ENCODE results near the gene MYO1B.

Gene MYO1B

GRCh38 chr2:191202881-191203397 is 42.3 kb upstream of the MYO1B start:
- in situ Hi-C loops (cut with MboI; ENCODE audit: low sequenced_read_pairs, unreplicated experiment), result no loop called here
- DNase-seq (ENCODE audit: low spot score), result no peak
- TF ChIP-seq, protein P1, sequence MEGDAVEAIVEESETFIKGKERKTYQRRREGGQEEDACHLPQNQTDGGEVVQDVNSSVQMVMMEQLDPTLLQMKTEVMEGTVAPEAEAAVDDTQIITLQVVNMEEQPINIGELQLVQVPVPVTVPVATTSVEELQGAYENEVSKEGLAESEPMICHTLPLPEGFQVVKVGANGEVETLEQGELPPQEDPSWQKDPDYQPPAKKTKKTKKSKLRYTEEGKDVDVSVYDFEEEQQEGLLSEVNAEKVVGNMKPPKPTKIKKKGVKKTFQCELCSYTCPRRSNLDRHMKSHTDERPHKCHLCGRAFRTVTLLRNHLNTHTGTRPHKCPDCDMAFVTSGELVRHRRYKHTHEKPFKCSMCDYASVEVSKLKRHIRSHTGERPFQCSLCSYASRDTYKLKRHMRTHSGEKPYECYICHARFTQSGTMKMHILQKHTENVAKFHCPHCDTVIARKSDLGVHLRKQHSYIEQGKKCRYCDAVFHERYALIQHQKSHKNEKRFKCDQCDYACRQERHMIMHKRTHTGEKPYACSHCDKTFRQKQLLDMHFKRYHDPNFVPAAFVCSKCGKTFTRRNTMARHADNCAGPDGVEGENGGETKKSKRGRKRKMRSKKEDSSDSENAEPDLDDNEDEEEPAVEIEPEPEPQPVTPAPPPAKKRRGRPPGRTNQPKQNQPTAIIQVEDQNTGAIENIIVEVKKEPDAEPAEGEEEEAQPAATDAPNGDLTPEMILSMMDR (IDR thresholded peaks at IDR 0.05; ENCODE audit: borderline replicate concordance, control extremely low read depth, extremely low read depth, insufficient read depth, missing control alignments), result no peak

DNA sequence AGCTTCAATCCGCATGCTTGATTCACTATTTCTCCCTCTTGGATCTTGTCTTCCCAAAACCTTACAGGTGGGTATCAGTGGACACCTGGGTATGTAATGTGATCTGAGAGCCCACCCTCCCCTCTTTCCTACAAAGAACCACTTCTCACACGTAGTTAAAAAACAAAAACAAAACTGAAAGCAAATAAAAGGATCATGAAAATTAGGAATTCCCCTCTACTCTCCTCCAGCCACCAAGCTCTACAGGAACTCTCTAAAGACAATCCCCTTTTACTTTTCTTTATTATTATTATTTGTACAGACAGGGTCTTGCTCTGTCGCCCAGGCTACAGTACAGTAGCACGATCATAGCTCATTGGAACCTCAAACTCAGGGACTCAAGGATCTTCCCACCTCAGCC is 40.8 kb upstream of the MYO1B start:
- in situ Hi-C loops (cut with MboI; ENCODE audit: low sequenced_read_pairs, unreplicated experiment), result no loop called here
- TF ChIP-seq, protein P1 (IDR thresholded peaks at IDR 0.05; ENCODE audit: borderline replicate concordance, control extremely low read depth, extremely low read depth, insufficient read depth, missing control alignments), result no peak
- no peak for DNase-seq (ENCODE audit: low spot score)

- in situ Hi-C loops (cut with MboI; ENCODE audit: low sequenced_read_pairs, unreplicated experiment), result no loop called here
- DNase-seq (ENCODE audit: low spot score), result no peak
- TF ChIP-seq, protein P1 (IDR thresholded peaks at IDR 0.05; ENCODE audit: borderline replicate concordance, control extremely low read depth, extremely low read depth, insufficient read depth, missing control alignments), result no peak
Observed at GRCh38 chr2:191206613-191207471, 38.4 kb upstream of the MYO1B start.

DNA sequence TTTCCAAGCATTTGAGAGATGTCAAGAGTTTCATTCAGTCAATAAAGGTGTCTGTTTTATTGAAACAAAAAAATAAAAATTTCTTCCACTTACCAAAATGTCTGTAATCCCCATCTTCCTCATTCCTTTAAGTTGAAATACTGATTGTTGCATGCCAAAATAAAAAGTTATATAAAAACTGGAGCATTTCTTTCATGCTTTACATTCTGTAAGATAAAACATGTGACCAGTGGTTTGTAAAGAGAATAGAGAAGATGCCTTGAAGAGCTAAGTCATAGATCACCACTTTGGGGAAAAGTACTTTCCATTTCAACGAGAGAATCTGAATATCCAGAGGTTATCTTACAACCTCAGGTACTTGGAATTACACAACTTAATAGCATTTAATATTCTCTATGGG is 35.9 kb upstream of the MYO1B start:
- in situ Hi-C loops (cut with MboI; ENCODE audit: low sequenced_read_pairs, unreplicated experiment), result no loop called here
- DNase-seq (ENCODE audit: low spot score), result no peak
- TF ChIP-seq, protein P1 (IDR thresholded peaks at IDR 0.05; ENCODE audit: borderline replicate concordance, control extremely low read depth, extremely low read depth, insufficient read depth, missing control alignments), result no peak

GRCh38 chr2:191212119-191212518 is 33.1 kb upstream of the MYO1B start:
- TF ChIP-seq, protein P1 (IDR thresholded peaks at IDR 0.05; ENCODE audit: borderline replicate concordance, control extremely low read depth, extremely low read depth, insufficient read depth, missing control alignments), result no peak
- in situ Hi-C loops (cut with MboI; ENCODE audit: low sequenced_read_pairs, unreplicated experiment), result no loop called here
- no peak for DNase-seq (ENCODE audit: low spot score)

- TF ChIP-seq, protein P1 (IDR thresholded peaks at IDR 0.05; ENCODE audit: borderline replicate concordance, control extremely low read depth, extremely low read depth, insufficient read depth, missing control alignments), result no peak
- in situ Hi-C loops (cut with MboI; ENCODE audit: low sequenced_read_pairs, unreplicated experiment), result no loop called here
- no peak for DNase-seq (ENCODE audit: low spot score)
Observed at GRCh38 chr2:191213333-191213732, 31.9 kb upstream of the MYO1B start.
